ENCODE measurements around the gene SASH1.
"Not testable (repeated sequence)": the region's sequence is repeated elsewhere in the genome, so short reads cannot be mapped to it uniquely, and the experiment has no call there.

SASH1 gene

GRCh38 chr6:148572676-148573335 lies 230.2 kb downstream of the SASH1 start:
- DNase-seq (ENCODE audit: extremely low read depth in 1 of 2, low read depth in 1 of 2) = no peak

DNA sequence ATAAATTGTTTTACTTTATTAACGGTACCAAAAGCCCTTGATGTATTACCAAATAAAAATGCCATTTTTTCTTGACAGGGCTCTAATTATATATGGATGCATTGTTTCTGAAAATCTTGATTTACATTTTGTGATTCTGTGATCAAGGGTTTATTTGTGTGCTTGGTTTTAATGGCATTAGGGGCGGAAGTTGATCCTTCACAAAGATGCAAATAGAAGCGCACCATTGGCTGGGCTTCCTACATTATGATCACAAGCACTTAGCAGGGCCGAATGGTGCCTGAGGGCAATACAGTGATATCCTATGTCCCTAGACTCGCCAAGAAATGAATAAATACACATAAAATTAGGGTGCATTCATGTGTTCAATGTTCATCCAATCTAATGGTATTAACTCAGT lies 231.3 kb downstream of the SASH1 start:
- no peak for DNase-seq (ENCODE audit: extremely low read depth in 1 of 2, low read depth in 1 of 2)

GRCh38 chr6:148577687-148578488 lies 235.2 kb downstream of the SASH1 start:
- peak in 1 of 2 donors; percentile 11 for DNase-seq (ENCODE audit: extremely low read depth in 1 of 2, low read depth in 1 of 2)

GRCh38 chr6:148578489-148578814 lies 235.8 kb downstream of the SASH1 start:
- DNase-seq (ENCODE audit: extremely low read depth in 1 of 2, low read depth in 1 of 2) = no peak

DNA sequence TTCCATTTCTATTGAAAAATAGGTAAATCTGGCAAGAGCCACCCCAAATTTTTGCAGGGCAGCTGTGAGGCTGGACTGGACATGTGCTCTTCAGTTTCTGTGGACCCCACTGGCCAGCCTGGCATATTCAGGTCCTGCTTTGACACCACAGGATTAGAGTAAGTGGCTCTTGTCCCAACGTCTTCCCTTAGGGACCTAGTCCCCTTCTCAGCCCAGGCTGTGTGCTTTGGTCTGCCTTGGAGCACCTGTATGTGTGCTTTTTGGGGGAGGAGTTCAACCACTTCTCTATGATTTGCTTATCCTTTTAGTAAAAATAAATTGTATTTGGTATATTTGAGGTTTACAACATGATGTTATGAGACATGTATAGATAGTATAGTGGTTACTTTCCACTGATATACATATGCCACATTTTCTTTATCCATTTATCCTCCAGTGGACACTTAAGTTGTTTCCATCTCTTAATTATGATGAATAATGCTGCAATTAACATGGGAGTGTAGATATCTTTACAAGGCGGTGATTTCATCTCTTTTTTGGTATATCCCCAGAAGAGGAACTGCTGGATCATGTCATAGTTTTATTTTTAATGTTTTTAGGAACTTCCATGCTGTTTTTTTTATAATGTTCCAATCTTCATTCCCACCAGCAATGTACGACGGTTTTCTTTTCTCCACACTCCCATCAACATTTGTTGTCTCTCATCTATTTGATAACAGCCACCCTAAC lies 236.4 kb downstream of the SASH1 start:
- DNase-seq (ENCODE audit: extremely low read depth in 1 of 2, low read depth in 1 of 2) = no peak

DNA sequence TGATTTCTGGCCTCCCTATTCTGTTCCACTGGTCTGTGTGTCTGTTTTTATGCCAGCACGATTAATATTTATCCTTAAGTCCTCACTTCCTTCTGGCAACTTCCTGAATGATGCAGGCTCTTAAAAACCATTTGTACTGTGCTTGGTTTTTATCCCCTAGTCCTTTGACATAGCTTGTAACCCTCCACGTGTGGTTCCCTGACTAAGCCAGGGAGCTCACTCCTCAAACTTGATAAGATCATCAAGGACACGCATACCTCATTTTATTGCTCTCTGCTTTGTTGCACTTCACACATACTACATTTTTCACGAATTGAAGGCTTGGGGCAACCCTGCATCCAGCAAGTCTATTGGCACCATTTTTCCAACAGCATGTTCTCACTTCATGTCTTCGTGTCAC lies 237.8 kb downstream of the SASH1 start:
- DNase-seq (ENCODE audit: extremely low read depth in 1 of 2, low read depth in 1 of 2) = no peak

DNA sequence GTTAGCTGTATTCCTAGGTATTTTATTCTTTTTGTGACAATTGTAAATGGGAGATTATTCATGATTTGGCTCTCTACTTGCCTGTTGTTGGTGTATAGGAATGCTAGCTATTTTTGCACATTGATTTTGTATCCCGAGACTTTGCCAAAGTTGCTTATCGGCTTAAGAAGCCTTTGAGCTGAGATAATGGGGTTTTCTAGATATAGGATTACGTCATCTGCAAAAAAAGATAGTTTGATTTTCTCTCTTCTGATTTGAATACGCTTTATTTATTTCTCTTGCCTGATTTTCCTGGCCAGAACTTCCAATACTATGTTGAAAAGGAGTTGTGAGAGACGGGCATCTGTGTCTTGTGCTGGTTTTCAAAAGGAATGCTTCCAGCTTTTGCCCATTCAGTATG lies 241.0 kb downstream of the SASH1 start:
- no peak for DNase-seq (ENCODE audit: extremely low read depth in 1 of 2, low read depth in 1 of 2)

DNA sequence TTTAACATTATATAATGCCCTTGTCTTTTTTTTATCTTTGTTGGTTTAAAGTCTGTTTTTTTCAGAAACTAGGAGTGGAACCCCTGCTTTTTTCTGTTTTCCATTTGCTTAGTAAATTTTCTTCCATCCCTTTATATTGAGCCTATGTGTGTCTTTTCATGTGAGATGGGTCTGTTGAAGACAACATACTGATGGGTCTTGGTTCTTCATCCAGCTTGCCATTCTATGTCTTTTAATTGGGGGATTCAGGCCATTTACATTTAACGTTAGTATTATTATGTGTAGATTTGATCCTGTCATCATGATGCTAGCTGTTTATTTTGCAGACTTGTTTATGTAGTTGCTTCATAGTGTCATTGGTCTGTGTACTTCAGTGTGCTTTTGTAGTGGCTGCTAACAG lies 243.0 kb downstream of the SASH1 start:
- not testable (repeated sequence) for DNase-seq (ENCODE audit: extremely low read depth in 1 of 2, low read depth in 1 of 2)

DNA sequence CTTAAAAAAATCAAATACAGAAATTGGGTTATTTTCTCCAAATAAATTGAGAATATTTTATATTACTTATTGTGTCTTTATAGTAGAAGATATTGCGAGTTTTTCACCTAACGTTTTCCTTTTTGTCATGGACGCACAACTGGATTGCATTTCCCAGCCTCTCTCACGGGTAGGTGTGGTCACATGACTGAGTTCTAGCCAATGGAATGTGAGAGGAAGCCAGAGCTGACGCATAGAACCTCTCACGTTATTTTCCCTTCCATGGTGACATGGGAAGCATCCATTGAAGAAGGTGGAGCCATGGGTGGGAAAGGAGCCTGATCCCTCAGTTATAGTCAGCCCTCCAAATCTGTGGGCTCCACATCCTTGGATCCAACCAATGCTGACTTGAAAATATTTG lies 248.2 kb downstream of the SASH1 start:
- no peak for DNase-seq (ENCODE audit: extremely low read depth in 1 of 2, low read depth in 1 of 2)

- DNase-seq (ENCODE audit: extremely low read depth in 1 of 2, low read depth in 1 of 2) = no peak
These were observed 249.0 kb downstream of the SASH1 start for GRCh38 chr6:148591656-148592055.

DNA sequence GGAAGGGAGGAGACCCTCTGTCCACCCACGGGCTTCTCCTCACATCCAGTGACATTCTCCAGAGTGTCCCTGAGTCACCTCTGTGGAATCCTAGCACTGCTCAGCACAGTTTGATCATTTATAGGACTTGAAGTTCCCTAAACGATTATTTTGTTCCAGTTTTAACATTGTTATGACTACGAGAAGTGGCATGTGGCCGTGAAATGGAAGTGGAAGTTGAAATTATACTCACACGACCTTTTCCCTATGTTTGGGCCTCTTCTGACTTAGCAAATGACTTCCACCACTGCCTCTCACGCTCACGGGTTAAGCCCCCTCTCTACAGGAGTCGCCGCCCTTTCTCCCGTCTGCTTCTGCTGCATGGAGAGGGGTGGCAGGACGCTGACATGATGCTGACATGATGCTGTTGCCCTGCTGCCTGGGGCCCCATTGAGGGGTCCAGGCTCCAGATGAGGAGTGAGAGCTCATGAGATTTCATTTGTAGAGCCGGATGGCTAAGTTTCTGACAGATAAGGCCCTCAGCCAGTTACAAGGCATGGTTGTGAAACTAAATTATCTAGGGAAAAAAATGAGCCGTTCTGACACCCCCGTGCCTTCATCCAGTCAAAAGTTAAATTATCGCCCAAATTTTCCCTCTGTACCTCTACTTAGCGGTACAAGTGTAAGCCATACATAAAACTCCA lies 250.6 kb downstream of the SASH1 start:
- no peak for DNase-seq (ENCODE audit: extremely low read depth in 1 of 2, low read depth in 1 of 2)

DNA sequence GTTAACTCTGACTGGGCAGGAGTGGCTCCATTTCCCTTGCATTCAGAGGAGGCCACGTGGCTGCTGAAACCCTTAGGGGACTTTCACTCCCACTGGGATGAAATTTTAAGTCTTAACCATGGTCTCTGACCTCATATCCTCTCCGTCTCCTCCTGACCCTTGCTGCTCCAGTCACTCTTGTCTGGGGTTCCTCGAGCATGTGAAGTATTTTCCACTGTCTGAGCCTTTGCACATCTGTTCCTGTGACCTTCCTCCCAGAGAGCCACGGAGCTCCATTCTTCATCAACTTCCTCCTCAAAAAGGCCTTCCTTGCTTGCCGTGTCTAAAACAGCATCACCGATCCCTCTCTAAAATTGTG lies 251.2 kb downstream of the SASH1 start:
- DNase-seq (ENCODE audit: extremely low read depth in 1 of 2, low read depth in 1 of 2) = no peak

DNA sequence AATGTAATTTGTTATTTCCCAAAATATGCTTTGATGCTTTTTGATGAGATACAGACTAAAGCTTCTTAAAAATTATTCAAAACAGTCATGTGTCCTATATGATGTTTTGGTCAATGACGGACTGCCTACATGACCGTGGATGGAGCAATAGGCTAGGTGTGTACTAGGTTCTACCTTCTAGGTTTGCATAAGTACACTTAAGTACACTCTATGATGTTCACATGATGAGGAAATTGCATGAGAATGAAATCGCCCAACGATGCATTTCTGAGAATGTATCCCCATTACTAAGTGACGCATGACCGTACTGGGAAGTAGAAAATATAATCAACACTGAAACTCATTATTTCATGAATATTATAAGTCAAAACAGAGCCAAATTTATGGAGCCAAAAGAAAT lies 252.9 kb downstream of the SASH1 start:
- DNase-seq (ENCODE audit: extremely low read depth in 1 of 2, low read depth in 1 of 2) = no peak

DNA sequence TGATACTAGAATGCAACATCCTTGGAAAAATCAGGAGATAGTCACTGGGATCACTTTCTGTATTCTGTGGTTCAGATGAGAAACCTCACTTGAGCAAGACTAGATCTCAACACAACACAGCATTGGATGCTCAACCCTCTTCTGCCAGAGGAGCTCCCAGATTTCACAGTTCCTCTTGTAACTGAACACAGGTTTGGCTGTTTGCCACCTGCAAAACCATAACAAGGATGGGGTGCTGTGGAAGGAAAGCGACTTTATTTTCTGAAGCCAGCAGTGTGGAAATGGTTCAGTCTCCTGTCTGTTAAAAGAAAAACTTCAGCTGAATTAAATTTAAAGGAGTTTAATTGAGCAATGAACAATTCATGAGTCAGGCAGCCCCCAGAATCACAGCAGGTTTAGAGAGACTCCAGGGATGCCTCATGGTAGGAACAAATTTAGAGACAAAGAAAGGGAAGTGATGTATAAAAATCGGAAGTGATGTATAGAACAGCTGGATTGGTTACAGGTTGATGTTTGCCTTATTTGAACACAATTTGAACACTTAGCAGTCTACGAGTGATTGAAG lies 254.3 kb downstream of the SASH1 start:
- no peak for DNase-seq (ENCODE audit: extremely low read depth in 1 of 2, low read depth in 1 of 2)

DNA sequence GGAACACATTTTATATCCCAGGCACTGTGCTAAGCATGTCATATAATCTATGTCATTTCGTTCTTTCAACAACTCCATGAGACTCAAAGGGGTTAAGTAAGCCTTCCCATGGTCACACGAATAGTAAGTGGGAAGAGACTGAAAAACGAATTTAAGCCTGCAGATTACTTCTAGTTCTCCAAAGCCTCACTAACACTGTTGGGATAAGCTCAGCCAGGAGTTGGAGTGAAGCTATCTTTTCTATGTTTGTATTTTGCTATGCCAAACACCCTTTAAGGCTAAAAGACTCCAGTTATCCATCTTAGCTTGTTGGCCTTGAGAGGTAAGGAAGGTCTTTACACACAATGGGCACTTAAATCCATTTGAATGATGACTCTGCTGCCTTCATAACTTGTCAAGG lies 256.1 kb downstream of the SASH1 start:
- no peak for DNase-seq (ENCODE audit: extremely low read depth in 1 of 2, low read depth in 1 of 2)

GRCh38 chr6:148599967-148600426 lies 257.4 kb downstream of the SASH1 start:
- no peak for DNase-seq (ENCODE audit: extremely low read depth in 1 of 2, low read depth in 1 of 2)

All from stimulated activated CD8-positive, alpha-beta memory T cell treated with anti-CD3 and anti-CD28 coated beads, Interleukin-7, amount 100 ng/mL, for 48 hours (primary cell).